Activated naive CD4-positive, alpha-beta T cell treated with anti-CD3 and anti-CD28 coated beads, Interleukin-2, amount 50 U/mL, for 24 hours (primary cell): ENCODE measurements around the gene SNX2.

Experiments used
- H3K27ac Mint-ChIP-seq: one replicate; pipeline ENCODE4 v1.8.0; 2021; ENCODE audit warnings: mild to moderate bottlenecking, mixed read lengths
- H3K27me3 Mint-ChIP-seq: one replicate; pipeline ENCODE4 v1.8.0; 2021; ENCODE audit warnings: mixed read lengths
- H3K36me3 Mint-ChIP-seq: one replicate; pipeline ENCODE4 v1.8.0; 2021; ENCODE audit warnings: mixed read lengths
- H3K4me1 Mint-ChIP-seq: one replicate; pipeline ENCODE4 v1.8.0; 2021; ENCODE audit warnings: mixed read lengths
- H3K4me3 Mint-ChIP-seq: one replicate; pipeline ENCODE4 v1.8.0; 2021; ENCODE audit warnings: mild to moderate bottlenecking, mixed read lengths
- H3K9me3 Mint-ChIP-seq: one replicate; pipeline ENCODE4 v1.8.0; 2021; ENCODE audit warnings: mixed read lengths

SNX2 gene

DNA sequence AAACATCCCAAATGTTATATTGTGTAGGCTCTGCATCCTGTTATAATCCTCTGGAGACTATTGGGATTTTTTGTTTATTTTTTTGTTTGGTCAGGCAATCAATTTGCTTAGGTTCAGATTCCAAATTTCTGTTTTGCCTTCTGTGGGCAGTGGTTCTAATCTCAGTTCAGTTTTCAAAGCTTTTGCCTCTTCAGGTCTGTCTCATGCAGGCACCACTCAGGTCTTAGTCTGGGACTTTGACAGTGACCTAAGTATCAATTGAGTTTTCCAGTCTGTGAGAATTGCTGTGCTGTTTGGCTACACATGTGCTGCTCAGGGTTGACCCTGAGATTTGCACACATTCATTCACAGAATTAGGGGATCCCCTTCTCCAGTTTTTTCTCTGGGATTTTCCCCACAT, 14.1 kb downstream of the SNX2 start:
- Mint-ChIP-seq H3K36me3 (peaks cover 32% of the 10 kb centered on the region), H3K4me3 (no peak overlapping the region), H3K9me3 (peaks cover 5% of the 10 kb centered on the region), H3K4me1 (peaks cover 48% of the 10 kb centered on the region), H3K27me3 (no peaks in the 10 kb centered on the region), H3K27ac (no peak overlapping the region)

DNA sequence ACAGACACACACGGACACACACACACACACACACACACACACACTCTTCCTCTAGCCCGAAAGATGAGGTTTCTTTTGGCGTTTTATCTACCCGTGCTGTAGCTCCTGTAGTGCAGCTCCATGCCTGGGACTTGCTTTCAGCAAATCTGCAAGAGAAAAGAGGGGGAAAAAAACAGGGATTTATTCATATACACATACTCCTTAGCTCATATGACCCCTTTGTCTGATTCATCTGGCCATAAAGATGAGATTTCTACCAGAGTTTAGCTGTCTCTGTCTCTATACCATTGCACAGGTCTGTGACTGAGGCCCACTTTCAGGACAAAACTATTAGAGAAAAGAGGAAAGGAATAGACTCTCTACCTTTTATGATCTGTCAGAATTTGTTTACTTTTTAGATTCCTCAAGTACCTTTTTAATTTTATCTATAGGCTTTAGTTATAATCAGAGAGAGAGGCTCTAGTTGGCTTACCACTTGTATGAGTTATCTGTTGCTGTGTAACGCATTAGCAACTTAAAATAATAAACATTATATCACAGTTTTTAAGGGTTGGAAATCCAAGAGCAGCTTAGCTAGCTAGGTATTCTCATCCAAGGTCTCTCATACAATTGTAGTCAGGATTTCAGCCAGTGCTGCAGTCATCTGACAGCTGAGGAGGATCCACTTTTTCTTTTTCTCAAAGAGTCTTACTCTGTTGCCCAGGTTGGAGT, 14.7 kb downstream of the SNX2 start:
- Mint-ChIP-seq H3K36me3 (peaks cover 30% of the 10 kb centered on the region), H3K4me1 (peaks cover 41% of the 10 kb centered on the region), H3K27me3 (no peaks in the 10 kb centered on the region), H3K9me3 (peaks cover 5% of the 10 kb centered on the region), H3K4me3 (no peak overlapping the region), H3K27ac (peak overlapping the region; percentile 65)

DNA sequence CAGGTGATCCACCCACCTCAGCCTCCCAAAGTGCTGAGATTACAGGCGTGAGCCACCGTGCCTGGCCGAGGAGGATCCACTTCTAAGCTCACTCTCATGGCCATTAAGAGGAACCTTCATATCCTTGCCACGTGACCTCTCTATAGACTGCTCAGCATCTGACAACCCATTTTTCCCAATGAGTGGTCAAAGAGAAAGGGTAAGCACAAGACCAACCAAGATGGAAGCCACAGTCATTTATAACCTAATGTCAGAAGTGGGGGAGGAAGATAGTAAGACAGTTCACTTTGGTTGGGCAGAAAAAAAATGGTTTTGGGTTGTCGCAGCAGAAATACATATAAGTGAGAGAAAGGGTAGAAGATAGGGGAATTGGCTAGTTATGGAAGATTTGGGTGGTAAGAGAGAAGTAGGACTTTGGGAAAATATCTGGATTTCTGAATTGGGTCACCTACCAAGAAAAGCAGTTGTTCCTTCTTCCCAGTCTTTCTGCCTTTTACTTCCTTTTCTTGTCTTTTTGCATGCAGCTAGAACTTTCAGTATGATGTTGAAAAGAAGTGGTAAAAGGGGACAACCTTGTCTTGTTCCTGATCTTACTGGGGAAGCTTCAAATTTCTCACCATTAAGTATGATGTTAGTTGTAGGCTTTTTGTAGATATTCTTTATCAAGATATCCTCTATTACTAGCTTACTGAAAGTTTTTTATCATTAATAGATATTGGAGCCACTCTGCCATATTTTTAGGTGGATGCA, 15.6 kb downstream of the SNX2 start:
- Mint-ChIP-seq H3K36me3 (peaks cover 27% of the 10 kb centered on the region), H3K27me3 (no peaks in the 10 kb centered on the region), H3K4me3 (no peak overlapping the region), H3K9me3 (peaks cover 3% of the 10 kb centered on the region), H3K4me1 (peaks cover 35% of the 10 kb centered on the region), H3K27ac (no peak overlapping the region)

DNA sequence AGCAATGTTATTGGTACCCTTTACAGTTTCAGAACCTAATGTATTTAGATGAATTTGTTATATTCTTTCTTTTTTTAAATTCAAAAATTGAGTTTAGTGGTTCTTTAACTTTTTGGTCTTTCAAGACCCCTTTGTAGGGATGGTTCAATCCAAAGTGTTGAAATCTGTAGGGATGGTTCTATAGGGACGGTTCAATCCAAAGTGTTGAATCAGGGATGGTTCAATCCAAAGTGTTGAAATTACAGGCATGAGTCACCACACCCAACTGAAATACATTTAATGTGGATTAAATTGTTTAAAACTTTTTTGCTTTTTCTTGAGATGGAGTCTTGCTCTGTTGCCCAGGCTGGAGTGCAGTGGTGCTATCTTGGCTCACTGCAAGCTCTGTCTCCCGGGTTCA, 30.6 kb downstream of the SNX2 start:
- H3K9me3 Mint-ChIP-seq, result no peaks in the 10 kb centered on the region
- H3K36me3 Mint-ChIP-seq, result peaks cover 29% of the 10 kb centered on the region
- H3K4me1 Mint-ChIP-seq, result no peaks in the 10 kb centered on the region
- no peaks in the 10 kb centered on the region for H3K27me3 Mint-ChIP-seq
- no peak overlapping the region for H3K4me3 Mint-ChIP-seq
- no peak overlapping the region for H3K27ac Mint-ChIP-seq

DNA sequence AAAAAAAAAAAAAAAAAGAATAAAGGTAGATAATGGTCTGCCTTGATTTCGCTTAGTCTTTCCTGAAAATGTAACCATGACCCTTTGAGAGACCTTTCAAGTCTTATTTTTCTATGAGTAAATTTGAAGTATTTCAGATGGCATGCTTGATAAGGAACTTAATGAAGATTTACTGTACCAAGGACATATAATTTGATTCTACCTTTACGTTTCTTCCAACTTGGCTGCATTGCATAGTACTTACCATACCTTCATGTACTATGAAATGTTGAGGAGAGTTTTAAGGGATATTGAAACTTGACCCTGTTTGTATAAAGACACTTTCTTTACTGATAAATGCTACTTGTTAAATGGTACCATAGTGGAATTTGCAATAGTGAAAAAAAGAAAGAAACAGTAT, 35.5 kb downstream of the SNX2 start:
- no peak overlapping the region for H3K4me3 Mint-ChIP-seq
- H3K4me1 Mint-ChIP-seq, result no peaks in the 10 kb centered on the region
- H3K36me3 Mint-ChIP-seq, result peaks cover 24% of the 10 kb centered on the region
- no peak overlapping the region for H3K27ac Mint-ChIP-seq
- no peaks in the 10 kb centered on the region for H3K27me3 Mint-ChIP-seq
- no peaks in the 10 kb centered on the region for H3K9me3 Mint-ChIP-seq

DNA sequence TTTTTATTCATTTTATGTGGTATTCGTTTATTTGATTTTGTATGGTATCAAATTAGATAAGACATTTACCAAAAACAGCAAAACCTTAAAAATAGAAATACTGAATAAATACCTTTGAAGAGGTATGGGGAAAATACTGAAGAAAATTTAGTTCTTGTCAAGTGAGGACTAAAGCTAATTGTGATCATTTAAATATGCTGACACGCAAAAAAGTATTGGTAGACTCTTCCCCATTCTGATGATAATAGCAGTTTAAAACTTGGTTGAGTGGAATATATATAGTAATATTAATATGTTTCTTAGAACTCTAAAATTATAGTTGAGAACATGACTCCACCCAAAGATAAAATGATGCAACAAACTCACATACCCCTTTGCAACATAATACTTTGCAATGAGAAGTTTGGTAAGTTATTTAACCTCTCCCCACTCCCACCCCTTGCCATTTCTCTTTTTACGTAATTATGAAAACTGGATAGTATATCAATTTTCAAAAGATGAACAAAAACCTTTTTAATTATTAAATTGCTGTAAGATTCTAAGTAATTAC, 40.4 kb downstream of the SNX2 start:
- Mint-ChIP-seq H3K27me3 (no peaks in the 10 kb centered on the region), H3K9me3 (no peaks in the 10 kb centered on the region), H3K4me3 (no peak overlapping the region), H3K27ac (no peak overlapping the region), H3K36me3 (peaks cover 12% of the 10 kb centered on the region), H3K4me1 (no peaks in the 10 kb centered on the region)

DNA sequence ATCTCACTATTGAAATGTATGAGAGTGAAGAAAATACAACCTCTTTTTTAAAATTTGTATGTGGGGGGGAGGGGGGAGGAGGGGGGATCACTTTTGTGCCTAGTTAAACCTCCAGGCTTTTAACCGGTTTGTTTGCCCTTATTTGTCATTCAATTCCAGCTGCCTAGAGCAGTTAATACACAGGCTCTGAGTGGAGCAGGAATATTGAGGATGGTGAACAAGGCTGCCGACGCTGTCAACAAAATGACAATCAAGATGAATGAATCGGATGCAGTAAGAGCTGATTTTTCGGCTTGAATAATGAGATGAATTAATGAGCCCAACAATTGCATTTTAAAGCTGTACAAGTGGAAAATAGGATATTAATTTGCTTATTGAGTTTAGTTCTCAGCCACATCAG, 41.9 kb downstream of the SNX2 start:
- no peak overlapping the region for H3K27ac Mint-ChIP-seq
- H3K4me1 Mint-ChIP-seq, result no peaks in the 10 kb centered on the region
- no peaks in the 10 kb centered on the region for H3K27me3 Mint-ChIP-seq
- peaks cover 13% of the 10 kb centered on the region for H3K36me3 Mint-ChIP-seq
- H3K9me3 Mint-ChIP-seq, result no peaks in the 10 kb centered on the region
- H3K4me3 Mint-ChIP-seq, result no peak overlapping the region

DNA sequence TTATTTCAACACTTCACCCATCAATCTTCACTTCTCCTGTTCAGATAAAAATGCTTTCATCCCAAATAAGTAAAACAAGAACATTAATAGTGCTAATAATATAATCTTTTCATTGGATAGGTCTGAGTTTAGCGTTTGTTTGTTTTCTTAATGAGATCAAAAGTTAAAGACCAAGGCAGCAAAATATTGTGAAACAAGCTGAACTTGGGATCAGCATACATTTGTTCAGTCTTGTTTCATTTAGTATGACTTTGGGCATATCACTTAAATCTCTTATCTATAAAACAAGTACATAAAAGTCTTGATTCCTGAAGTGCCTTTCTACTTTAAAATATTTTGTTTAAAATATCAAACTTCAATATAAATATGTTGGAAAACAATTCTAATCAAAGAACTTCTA, 57.1 kb downstream of the SNX2 start:
- Mint-ChIP-seq H3K4me3 (no peak overlapping the region), H3K27me3 (no peaks in the 10 kb centered on the region), H3K36me3 (peaks cover 5% of the 10 kb centered on the region), H3K27ac (no peak overlapping the region), H3K9me3 (no peaks in the 10 kb centered on the region), H3K4me1 (no peaks in the 10 kb centered on the region)

DNA sequence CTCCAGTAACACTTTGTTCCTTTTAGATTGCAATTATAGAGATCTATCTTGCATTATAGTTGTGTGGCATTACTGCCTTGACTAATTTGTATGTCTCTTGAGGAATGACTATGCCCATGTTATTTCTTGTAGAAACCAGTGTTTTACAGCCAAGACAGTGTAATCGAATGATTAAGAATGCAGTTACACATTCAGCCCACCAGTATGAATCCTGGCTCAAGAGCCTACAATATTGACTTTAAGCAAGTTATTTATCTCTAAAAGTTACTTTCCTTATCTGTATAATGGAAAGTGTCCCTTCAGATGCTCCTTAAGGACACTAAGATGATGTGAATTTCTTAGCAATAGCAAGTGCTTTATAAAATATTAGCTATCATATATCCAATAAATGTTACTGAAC, 60.8 kb downstream of the SNX2 start:
- H3K36me3 Mint-ChIP-seq, result no peaks in the 10 kb centered on the region
- no peak overlapping the region for H3K27ac Mint-ChIP-seq
- H3K4me3 Mint-ChIP-seq, result no peak overlapping the region
- no peaks in the 10 kb centered on the region for H3K9me3 Mint-ChIP-seq
- H3K4me1 Mint-ChIP-seq, result peaks cover 4% of the 10 kb centered on the region
- peaks cover 3% of the 10 kb centered on the region for H3K27me3 Mint-ChIP-seq

DNA sequence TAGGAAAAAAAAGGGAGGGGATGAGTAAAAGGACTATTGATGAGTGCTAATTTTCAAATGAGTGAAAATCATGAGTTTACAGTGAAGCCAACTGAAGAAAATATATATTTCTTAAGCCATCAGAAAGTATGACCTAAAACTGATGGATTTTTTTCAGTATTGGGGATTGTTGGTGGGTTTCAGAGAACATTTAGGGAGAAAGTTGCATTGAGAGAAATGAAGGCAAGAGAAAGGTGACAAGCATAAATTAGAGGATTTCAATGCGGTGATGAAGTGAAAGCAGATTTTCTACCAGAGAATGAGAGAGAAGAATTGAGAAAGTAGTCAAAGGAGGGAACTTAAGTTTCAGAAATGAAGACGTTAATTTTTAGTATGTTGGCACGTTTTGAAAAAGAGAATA, 62.1 kb downstream of the SNX2 start:
- H3K36me3 Mint-ChIP-seq, result no peaks in the 10 kb centered on the region

DNA sequence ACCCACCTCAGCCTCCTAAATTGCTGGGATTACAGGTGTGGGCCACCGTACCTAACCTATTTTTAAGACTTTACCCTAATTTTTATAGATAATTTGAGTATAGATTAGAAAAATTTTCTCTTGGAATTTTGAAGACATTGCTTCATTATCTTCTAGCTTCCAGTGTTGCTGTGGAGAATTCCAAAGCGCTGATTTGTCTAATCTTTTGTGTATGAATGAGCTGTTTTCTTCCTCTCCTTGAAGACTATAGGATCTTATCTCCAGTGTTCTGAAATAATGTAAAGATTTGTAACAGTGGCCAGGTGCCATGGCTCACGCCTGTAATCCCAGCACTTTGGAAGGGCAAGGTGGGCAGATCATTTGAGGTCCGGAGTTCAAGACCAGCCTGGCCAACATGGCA, 64.9 kb downstream of the SNX2 start:
- Mint-ChIP-seq H3K9me3 (no peaks in the 10 kb centered on the region), H3K4me1 (peaks cover 13% of the 10 kb centered on the region), H3K36me3 (no peaks in the 10 kb centered on the region), H3K4me3 (no peak overlapping the region), H3K27me3 (peaks cover 3% of the 10 kb centered on the region), H3K27ac (no peak overlapping the region)

More for the DNA sequence above, 62.1 kb downstream of the SNX2 start:
- H3K4me1 Mint-ChIP-seq, result peaks cover 4% of the 10 kb centered on the region
- H3K9me3 Mint-ChIP-seq, result no peaks in the 10 kb centered on the region
- peaks cover 3% of the 10 kb centered on the region for H3K27me3 Mint-ChIP-seq
- H3K27ac Mint-ChIP-seq, result no peak overlapping the region
- no peak overlapping the region for H3K4me3 Mint-ChIP-seq

DNA sequence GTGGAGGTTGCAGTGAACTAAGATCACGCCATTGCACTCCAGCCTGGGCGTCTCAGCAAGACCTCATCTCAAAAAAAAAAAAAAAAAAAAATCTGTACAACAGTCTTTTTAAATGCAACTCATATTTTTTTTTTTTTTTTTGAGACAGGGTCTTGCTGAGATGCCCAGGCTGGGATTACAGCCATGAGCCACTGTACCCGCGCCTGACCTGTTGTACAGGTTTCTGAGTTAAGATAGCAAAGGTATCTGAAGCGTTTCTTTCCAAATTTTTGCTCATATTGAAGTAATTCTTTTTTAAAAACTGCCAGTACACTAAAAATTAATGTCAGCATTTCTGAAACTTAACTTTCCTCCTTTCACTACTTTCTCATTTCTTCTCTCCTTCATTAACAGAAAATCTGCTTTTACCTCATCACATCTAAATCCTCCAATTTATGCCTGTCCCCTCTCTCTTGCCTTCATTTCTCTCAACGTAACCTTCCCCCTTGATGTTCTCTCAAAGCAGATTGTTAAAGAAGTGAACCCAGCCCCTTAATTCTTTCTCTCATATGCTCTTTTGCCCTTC, 67.2 kb downstream of the SNX2 start:
- no peaks in the 10 kb centered on the region for H3K9me3 Mint-ChIP-seq

DNA sequence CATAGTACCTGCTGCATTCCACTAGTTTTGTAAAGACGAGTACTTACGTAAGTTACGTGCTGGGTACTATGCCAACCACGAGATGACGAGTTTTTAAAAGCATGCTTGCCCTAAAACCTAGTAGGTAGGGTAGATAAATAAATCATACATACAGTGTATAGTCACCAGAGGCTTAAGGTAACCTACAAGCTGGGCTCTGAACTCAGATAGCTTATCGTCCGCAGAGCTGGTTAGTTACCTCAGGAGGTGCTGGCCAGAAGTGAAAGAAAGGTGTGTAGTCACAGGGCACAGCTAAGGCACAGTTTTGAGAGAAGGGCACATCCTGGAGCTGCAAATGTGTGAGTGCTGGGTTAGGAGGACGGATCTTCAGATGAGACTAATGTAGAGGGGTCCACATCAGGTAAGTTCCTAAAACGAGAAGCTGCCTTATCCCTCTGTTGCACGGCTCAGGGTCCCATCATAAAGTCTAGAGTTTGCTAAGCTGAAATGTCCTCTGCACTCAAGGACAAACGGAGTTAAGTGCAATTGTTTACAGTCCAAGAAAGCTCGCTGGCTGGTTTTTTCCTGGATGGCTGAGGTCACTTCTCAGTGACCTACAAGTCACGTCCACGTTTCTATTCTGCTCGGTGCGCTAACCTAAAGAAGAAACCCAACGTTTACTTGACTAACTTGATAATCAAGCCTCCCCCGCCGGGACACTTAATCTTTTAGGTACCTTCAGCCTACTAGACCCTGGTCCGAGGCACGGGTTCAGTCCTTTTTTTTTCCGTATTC, 69.4 kb downstream of the SNX2 start:
- Mint-ChIP-seq H3K4me1 (peaks cover 29% of the 10 kb centered on the region), H3K27me3 (peaks cover 3% of the 10 kb centered on the region), H3K27ac (no peak overlapping the region), H3K9me3 (no peaks in the 10 kb centered on the region), H3K4me3 (peak overlapping the region; percentile 90), H3K36me3 (no peaks in the 10 kb centered on the region)

More for the DNA sequence above, 67.2 kb downstream of the SNX2 start:
- H3K4me1 Mint-ChIP-seq, result peaks cover 27% of the 10 kb centered on the region
- H3K27ac Mint-ChIP-seq, result no peak overlapping the region
- H3K36me3 Mint-ChIP-seq, result no peaks in the 10 kb centered on the region
- H3K27me3 Mint-ChIP-seq, result peaks cover 3% of the 10 kb centered on the region
- H3K4me3 Mint-ChIP-seq, result no peak overlapping the region

DNA sequence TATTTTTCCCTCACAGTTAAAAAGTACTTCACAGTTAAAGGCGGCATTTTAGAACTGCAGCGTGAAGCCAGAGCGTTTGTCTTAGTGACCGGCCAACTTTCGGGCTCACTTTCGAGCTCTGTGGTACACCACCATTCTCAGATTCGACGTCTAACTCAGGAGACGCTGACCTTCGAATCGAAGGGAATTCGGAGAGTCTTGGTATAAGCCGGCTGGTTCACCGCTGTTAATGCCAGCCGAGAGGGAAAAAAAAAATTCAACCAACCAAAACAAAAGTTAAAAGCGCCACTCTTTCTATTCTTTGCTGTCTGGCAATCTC, 70.0 kb downstream of the SNX2 start:
- H3K4me3 Mint-ChIP-seq, result peak overlapping the region; percentile 90
- H3K27me3 Mint-ChIP-seq, result peaks cover 3% of the 10 kb centered on the region
- no peaks in the 10 kb centered on the region for H3K9me3 Mint-ChIP-seq
- H3K36me3 Mint-ChIP-seq, result no peaks in the 10 kb centered on the region
- peaks cover 31% of the 10 kb centered on the region for H3K4me1 Mint-ChIP-seq
- H3K27ac Mint-ChIP-seq, result no peak overlapping the region

DNA sequence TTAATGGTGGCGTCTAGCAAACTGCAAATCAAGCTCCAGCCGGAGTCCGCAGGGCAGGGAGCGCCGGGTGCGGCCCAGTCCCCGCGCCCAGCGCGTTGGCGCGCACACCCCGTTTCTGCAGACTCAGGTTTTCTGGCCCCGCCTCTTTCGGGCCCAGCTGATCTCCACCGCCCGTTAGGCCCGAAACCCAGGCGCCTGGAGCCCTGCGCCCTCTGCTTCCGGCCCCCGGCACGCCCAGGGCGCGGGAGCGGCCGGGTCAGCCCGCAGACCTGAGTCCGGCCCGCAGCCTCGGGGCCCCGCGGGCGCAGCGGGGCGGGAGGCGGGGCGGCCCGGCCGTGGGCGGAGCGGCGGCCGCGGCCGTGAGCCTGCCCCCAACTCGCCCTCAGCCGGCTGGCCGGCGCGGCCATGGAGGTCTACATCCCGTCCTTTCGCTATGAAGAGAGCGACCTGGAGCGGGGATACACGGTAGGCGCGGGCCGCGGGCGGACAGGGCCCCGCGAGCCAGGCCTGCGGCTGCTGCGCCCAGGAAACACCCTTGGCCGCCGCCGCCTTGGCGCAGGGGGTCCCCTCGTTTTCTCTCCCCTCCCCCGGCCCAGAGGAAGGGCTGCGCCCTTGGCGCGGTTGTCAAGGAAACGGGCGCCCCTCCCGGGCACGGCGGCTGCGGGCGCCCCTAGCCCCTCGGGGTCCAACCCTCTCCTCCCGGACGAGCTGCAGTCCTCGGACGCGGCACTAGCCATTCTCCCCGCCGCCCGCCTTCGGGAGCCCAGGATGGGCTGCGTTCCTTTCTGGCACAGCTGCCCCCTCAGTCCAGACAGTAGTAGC, 70.6 kb downstream of the SNX2 start, which contains the start of gene SNX24:
TSS of gene SNX24 (plus strand) at position 385 of the 822 bp plus-strand sequence. CDS start at position 406, 21 bp downstream.
- no peak within 1 kb of the TSS for H3K27ac Mint-ChIP-seq
- peaks cover 2% of the 10 kb centered on the region for H3K27me3 Mint-ChIP-seq
- H3K4me3 Mint-ChIP-seq, result peak within 1 kb of the TSS; percentile 90
- no peaks in the 10 kb centered on the region for H3K36me3 Mint-ChIP-seq
- peaks cover 30% of the 10 kb centered on the region for H3K4me1 Mint-ChIP-seq
- H3K9me3 Mint-ChIP-seq, result no peaks in the 10 kb centered on the region
